Inflammatory macrophage (primary cell): ENCODE measurements around the gene PPP4R2.
A peak's percentile ranks its signal among the peaks of the same experiment; 100 is the strongest.

ENCODE experiments used
- DNase-seq, 2 donors: peaks; one replicate each; pipeline ENCODE4 v3.0.0-alpha.2; 2020 to 2022
- total RNA-seq, 18 experiments: gene quantifications; one replicate each; lab custom pipeline; 2026; ENCODE audit warnings: mixed read lengths in 6 of 18, inconsistent platforms in 2 of 18; lab: John Stamatoyannopoulos, UW

The PPP4R2 gene
- 55.7 to 365 (median 118) reads per million in 18 experiments for total RNA-seq

GRCh38 chr3:72996473-72997333 lies at the start of gene PPP4R2:
PPP4R2 (plus strand) TSS chr3:72996811; CDS start chr3:72997038, 227 bp downstream.
- DNase-seq = peak; percentile 90

GRCh38 chr3:72947715-72948490 lies 48.7 kb upstream of the PPP4R2 start:
- DNase-seq = no peak

GRCh38 chr3:72949016-72949415 lies 47.6 kb upstream of the PPP4R2 start:
- no peak for DNase-seq

GRCh38 chr3:72950372-72950771 lies 46.2 kb upstream of the PPP4R2 start:
- DNase-seq = no peak

- no peak for DNase-seq
These were observed 45.8 kb upstream of the PPP4R2 start for GRCh38 chr3:72950801-72951200.

- DNase-seq = no peak
These were observed 45.3 kb upstream of the PPP4R2 start for GRCh38 chr3:72951259-72951722.

GRCh38 chr3:72953325-72953956 lies 43.2 kb upstream of the PPP4R2 start:
- no peak for DNase-seq

GRCh38 chr3:72957297-72957696 lies 39.3 kb upstream of the PPP4R2 start:
- DNase-seq = no peak

GRCh38 chr3:72959336-72959735 lies 37.3 kb upstream of the PPP4R2 start:
- DNase-seq = no peak

- peak; percentile 32 to 51 for DNase-seq
These were observed 35.6 kb upstream of the PPP4R2 start for GRCh38 chr3:72960812-72961518.

- no peak for DNase-seq
These were observed 34.9 kb upstream of the PPP4R2 start for GRCh38 chr3:72961752-72962151.

GRCh38 chr3:72962317-72962716 lies 34.3 kb upstream of the PPP4R2 start:
- DNase-seq = no peak

GRCh38 chr3:72964633-72965032 lies 32.0 kb upstream of the PPP4R2 start:
- DNase-seq = no peak

- DNase-seq = no peak
These were observed 28.3 kb upstream of the PPP4R2 start for GRCh38 chr3:72968266-72968664.

GRCh38 chr3:72969766-72970165 lies 26.8 kb upstream of the PPP4R2 start:
- DNase-seq = no peak

GRCh38 chr3:72970942-72971341 lies 25.7 kb upstream of the PPP4R2 start:
- DNase-seq = no peak

- no peak for DNase-seq
These were observed 23.9 kb upstream of the PPP4R2 start for GRCh38 chr3:72972706-72973030.

- DNase-seq = no peak
These were observed 23.4 kb upstream of the PPP4R2 start for GRCh38 chr3:72973031-72973723.

GRCh38 chr3:72973786-72974185 lies 22.8 kb upstream of the PPP4R2 start:
- no peak for DNase-seq

- no peak for DNase-seq
These were observed 21.7 kb upstream of the PPP4R2 start for GRCh38 chr3:72974956-72975355.

GRCh38 chr3:72976281-72976741 lies 20.3 kb upstream of the PPP4R2 start:
- DNase-seq = peak; percentile 44 to 54
